COLO668 (cell line): ENCODE data around the gene PLXDC2.

ENCODE experiments used
- DNase-seq: peaks from one replicate; lab custom pipeline; 2025; ENCODE audit not compliant: unreplicated experiment; lab: John Stamatoyannopoulos, UW

The PLXDC2 gene

GRCh38 chr10:19815731-19816410 is 361 bp upstream of the PLXDC2 start:
- peak; percentile 27 for DNase-seq

- peak; percentile 34 for DNase-seq
Measured at GRCh38 chr10:19817231-19817933, 1.1 kb downstream of the PLXDC2 start.

GRCh38 chr10:19818876-19819275 is 2.6 kb downstream of the PLXDC2 start:
- no peak for DNase-seq

- peak; percentile 15 for DNase-seq
Measured at GRCh38 chr10:19819419-19820033, 3.3 kb downstream of the PLXDC2 start.

- DNase-seq, result no peak
Measured at GRCh38 chr10:19824381-19825342, 8.4 kb downstream of the PLXDC2 start.

- no peak for DNase-seq
Measured at GRCh38 chr10:19825700-19826099, 9.5 kb downstream of the PLXDC2 start.

GRCh38 chr10:19826712-19827111 is 10.5 kb downstream of the PLXDC2 start:
- DNase-seq, result no peak

GRCh38 chr10:19828278-19829049 is 12.2 kb downstream of the PLXDC2 start:
- DNase-seq, result no peak

- DNase-seq, result no peak
Measured at GRCh38 chr10:19832699-19833098, 16.5 kb downstream of the PLXDC2 start.

- no peak for DNase-seq
Measured at GRCh38 chr10:19833170-19833824, 17.1 kb downstream of the PLXDC2 start.

- DNase-seq, result no peak
Measured at GRCh38 chr10:19835952-19836351, 19.7 kb downstream of the PLXDC2 start.

- DNase-seq, result no peak
Measured at GRCh38 chr10:19839090-19839489, 22.9 kb downstream of the PLXDC2 start.

GRCh38 chr10:19839552-19839951 is 23.3 kb downstream of the PLXDC2 start:
- no peak for DNase-seq

- DNase-seq, result no peak
Measured at GRCh38 chr10:19840776-19841175, 24.5 kb downstream of the PLXDC2 start.

GRCh38 chr10:19843487-19843886 is 27.3 kb downstream of the PLXDC2 start:
- DNase-seq, result no peak

GRCh38 chr10:19845503-19846368 is 29.5 kb downstream of the PLXDC2 start:
- no peak for DNase-seq

- no peak for DNase-seq
Measured at GRCh38 chr10:19847321-19847720, 31.1 kb downstream of the PLXDC2 start.

- no peak for DNase-seq
Measured at GRCh38 chr10:19848226-19848985, 32.2 kb downstream of the PLXDC2 start.
